Limb (tissue), 2 donors: ENCODE data around the gene ITPK1.
A peak's percentile ranks its signal among the peaks of the same experiment; 100 is the strongest.

Experiments used
- DNase-seq, 2 donors: peaks; one replicate each; pipeline ENCODE4 v3.0.0-alpha.2; 2016; ENCODE audit errors: extremely low spot score in 2 of 2

Gene ITPK1

DNA sequence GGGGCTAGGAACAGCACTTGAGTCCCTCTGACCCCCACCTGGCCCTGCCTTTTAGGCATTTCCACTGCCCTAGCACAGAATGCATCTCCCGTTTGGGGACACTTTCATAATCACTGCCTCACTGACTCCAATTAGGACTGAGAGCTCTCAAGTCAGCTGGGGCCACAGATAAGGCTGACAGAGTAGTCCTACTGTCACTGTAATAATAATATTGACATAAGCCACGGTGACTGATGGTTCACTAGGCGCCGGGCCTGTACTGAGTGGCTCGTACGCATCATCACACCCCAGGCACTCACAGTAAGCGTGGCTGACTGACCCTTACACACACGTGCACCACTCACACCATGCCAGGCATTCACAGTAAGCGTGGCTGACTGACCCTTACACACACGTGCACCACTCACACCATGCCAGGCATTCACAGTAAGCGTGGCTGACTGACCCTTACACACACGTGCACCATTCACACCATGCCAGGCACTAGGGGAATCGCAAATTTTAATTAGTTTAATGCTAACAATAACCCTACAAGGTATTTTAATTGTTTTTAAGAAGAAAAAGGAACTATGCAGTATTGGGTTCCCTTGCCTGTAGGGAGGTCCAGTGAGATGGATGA is 105.1 kb downstream of the ITPK1 start:
- DNase-seq = no peak

GRCh38 chr14:93010130-93010499 is 105.6 kb downstream of the ITPK1 start:
- DNase-seq = no peak

- DNase-seq = no peak
Measured at GRCh38 chr14:93009471-93010129, 106.1 kb downstream of the ITPK1 start.

GRCh38 chr14:93008381-93008780 is 107.3 kb downstream of the ITPK1 start:
- DNase-seq = peak in 1 of 2 donors; percentile 55

- DNase-seq = no peak
Measured at GRCh38 chr14:93007225-93007997, 108.3 kb downstream of the ITPK1 start.

DNA sequence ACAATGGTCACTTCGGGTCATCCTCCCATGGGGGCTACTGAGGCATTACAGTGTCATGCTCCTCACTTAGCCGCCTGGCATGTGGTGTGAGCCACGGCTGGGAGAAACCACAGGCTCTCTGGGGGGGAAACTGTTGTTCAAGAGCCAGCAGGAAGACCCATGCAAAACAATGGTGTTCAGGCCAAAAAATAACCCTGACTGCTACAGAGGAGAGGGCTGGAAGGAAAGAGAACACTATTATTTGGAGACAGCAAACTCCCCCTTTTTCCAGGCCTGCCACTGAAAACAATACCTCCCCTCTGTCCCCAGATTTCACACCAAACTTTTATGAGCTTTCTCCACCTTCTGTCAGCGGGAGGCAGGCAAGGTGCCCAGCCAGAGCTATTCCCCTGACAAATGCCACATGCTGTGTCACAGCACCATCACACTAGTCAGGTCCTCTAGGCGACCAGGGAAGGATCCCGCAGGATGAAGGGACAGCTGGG is 109.1 kb downstream of the ITPK1 start:
- DNase-seq = no peak

DNA sequence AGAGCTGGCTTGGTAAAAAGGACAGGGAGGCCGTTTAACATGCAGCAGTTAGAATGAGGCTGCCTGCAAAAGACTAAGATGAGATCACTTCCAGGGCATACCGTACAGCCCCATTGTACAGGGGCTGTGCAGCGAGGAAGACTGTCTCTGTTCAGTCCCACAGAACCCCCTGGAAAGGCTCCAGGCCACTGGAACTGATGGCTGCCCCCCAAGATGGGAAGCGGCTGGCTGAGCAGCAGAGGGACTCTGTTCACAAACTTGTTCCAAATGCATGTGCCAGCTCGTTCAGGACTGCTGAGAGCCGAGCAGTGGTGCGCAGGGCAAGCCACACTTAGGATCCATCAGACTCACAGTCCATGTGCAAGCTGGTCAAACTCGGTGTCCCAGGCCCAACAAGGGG is 109.9 kb downstream of the ITPK1 start:
- no peak for DNase-seq

DNA sequence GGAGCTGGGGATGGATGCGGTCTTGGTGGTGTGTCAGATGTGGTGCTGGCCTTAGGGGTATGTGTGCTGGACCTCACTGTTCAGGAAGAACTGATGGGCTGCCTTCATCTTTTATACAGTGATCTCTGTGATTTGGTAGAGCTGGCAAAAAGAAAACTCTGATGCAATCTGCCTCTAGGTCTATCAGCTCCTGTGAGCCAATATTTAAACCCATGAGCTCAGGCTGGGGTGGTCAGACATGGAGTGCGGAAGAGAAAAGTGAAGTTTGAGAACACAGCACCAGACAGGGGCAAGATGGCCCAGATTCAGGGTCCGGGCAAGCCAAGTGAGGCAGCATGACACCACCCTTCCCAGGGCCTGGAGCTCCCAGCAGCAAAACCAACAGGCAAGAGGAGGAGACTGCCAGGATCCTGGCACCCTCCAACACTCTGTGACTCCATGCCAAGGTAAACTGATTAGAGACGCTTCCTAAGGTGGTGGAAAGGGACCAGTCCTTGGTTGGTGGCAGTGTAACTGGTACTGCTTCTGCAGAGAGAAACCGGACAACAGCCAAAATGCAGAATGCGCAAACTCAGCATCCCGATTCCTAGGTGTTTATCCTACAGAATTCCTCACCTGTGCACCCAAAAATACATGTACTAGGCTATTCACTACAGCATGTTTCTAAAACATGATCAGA is 110.5 kb downstream of the ITPK1 start:
- DNase-seq = no peak

DNA sequence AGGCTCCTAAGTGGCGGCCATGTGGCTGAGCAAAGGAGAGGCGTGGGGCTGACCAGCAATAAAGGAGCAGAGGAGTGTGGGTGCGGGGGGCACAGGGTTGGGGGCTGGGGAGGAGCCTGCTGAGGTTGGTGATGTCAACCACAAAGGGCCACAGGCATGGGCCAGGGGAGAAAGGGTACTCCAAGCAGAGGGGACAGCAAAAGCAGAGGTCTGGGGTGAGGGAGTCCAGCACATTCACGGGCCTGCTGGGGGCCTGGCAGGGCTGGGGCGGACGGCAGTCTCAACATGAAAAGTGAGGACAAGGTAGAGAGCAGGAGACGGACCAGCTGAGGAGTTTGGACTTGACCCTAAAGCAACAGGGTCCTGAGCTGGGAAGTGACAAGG is 111.0 kb downstream of the ITPK1 start:
- no peak for DNase-seq

- no peak for DNase-seq
Measured at GRCh38 chr14:93003945-93004698, 111.6 kb downstream of the ITPK1 start.

- DNase-seq = no peak
Measured at GRCh38 chr14:93002851-93003298, 112.8 kb downstream of the ITPK1 start.

- no peak for DNase-seq
Measured at GRCh38 chr14:93002049-93002448, 113.7 kb downstream of the ITPK1 start.

- no peak for DNase-seq
Measured at GRCh38 chr14:92998946-92999345, 116.8 kb downstream of the ITPK1 start.

DNA sequence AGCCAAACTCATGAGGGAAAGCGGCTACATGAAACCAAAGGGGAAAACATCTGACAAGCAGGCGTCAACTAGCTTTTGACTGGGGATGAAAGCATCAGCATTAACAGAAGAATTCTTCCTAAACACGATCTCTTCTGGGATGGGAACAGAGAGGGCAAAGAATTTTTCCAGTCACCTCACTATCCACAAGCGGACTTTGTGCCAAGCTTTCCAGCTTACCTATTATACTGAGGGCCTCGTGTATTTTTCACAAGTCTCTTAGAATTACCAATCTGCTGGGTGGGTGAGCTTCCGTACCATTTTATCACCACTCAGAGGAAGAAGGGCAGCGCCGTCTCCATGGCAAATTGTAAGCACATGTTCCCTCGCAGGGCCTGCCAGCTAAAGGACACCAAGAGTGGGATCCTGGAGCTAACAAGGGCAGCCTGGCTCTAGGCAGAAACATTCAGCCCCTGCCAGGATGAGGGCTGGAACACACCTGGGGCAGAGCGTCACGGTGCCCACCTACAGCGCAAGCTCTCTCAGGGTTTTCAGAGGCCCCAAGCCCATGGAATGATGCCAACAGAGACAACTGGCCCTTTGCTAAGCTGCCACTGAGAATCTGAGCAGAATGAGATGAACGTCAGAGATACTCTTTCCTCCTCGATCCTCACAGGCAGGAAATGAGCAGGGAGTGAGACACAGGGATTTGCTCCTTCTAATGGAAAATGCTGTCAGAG is 118.2 kb downstream of the ITPK1 start:
- DNase-seq = peak in 1 of 2 donors; percentile 30

- DNase-seq = no peak
Measured at GRCh38 chr14:92995620-92996019, 120.1 kb downstream of the ITPK1 start.

- DNase-seq = no peak
Measured at GRCh38 chr14:92994942-92995341, 120.8 kb downstream of the ITPK1 start.

GRCh38 chr14:92994131-92994676 is 121.5 kb downstream of the ITPK1 start:
- no peak for DNase-seq

- no peak for DNase-seq
Measured at GRCh38 chr14:92993302-92993701, 122.4 kb downstream of the ITPK1 start.

- no peak for DNase-seq
Measured at GRCh38 chr14:92991536-92991935, 124.2 kb downstream of the ITPK1 start.
